SU-DHL-6 (cell line): Measurements from ENCODE around the gene SPINK4.

ENCODE experiments used
- EZH2phosphoT487 ChIP-seq: fragments of 200-600 bp; sonication (generic), shearing (Covaris generic); conservative IDR thresholded peaks from 2 replicates; pipeline ENCODE4 v1.6.1; 2018; ENCODE audit warnings: mild to moderate bottlenecking, antibody characterized with exemption, low read length, moderate library complexity, mixed read lengths
- TF ChIP-seq, protein P1 (sequence below): fragments of 200-600 bp; sonication (generic); IDR thresholded peaks from one replicate; pipeline ENCODE4 v1.5.1; 2017; ENCODE audit warnings: antibody characterized with exemption, mild to moderate bottlenecking, low read length, moderate library complexity; ENCODE audit not compliant: insufficient read depth, poor library complexity, severe bottlenecking

DNA sequence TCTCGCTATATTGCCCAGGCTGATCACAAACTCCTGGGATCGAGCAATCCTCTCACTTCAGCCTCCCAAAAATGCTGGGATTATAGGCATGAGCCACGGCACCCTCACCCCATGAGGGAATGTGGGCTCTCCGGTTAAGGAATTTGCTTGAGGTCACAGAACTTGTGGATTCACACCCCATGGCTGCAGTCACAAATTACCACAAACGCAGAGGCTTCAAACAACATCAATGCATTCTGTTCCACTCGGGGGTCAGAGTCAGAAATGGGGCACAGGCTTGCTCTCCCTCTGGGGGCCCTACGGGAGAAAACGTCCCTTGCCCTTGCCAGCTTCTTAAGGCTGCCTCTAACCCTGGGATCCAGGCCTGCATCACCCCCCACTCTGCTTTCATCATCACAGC is 12.2 kb upstream of the SPINK4 start:
- no peak for TF ChIP-seq EZH2phosphoT487
- TF ChIP-seq, protein P1, sequence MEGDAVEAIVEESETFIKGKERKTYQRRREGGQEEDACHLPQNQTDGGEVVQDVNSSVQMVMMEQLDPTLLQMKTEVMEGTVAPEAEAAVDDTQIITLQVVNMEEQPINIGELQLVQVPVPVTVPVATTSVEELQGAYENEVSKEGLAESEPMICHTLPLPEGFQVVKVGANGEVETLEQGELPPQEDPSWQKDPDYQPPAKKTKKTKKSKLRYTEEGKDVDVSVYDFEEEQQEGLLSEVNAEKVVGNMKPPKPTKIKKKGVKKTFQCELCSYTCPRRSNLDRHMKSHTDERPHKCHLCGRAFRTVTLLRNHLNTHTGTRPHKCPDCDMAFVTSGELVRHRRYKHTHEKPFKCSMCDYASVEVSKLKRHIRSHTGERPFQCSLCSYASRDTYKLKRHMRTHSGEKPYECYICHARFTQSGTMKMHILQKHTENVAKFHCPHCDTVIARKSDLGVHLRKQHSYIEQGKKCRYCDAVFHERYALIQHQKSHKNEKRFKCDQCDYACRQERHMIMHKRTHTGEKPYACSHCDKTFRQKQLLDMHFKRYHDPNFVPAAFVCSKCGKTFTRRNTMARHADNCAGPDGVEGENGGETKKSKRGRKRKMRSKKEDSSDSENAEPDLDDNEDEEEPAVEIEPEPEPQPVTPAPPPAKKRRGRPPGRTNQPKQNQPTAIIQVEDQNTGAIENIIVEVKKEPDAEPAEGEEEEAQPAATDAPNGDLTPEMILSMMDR, result no peak
